Measurements from ENCODE around the gene TTYH3.

The TTYH3 gene

DNA sequence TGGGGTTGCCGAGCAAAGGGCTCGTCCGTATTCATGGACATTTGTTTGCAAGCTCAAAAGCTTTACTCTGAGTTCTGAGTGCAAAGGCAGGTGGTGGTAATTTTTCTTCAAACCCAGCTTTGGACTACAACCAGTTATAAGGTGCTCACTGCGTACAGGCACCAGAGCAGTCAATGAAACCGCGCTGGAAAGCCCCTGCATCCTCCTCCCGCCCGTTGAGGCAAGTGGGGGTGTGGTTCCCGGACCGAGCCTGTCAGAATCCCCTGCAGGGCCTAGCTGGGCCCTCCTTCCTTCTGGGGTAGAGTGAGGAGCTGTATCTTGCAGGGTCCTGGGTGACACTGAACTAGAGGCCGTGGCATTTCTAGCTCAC lies 78.5 kb downstream of the TTYH3 start:
- TF ChIP-seq, protein P1, sequence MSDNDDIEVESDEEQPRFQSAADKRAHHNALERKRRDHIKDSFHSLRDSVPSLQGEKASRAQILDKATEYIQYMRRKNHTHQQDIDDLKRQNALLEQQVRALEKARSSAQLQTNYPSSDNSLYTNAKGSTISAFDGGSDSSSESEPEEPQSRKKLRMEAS (IDR thresholded peaks at IDR 0.05), result no peak
- TF ChIP-seq TCF12 (IDR thresholded peaks at IDR 0.05; ENCODE audit: low read depth) (no peak), TEAD4 (IDR thresholded peaks at IDR 0.05) (no peak), EP300 (IDR thresholded peaks at IDR 0.05; ENCODE audit: borderline replicate concordance) (no peak), CREB1 (IDR thresholded peaks at IDR 0.05; ENCODE audit: low read depth) (no peak), YY1 (IDR thresholded peaks at IDR 0.05; ENCODE audit: low read depth) (no peak), EGR1 (IDR thresholded peaks at IDR 0.05) (no peak), NFIC (IDR thresholded peaks at IDR 0.05) (no peak), TAF1 (IDR thresholded peaks at IDR 0.05; ENCODE audit: low read depth) (no peak)
- TF ChIP-seq, protein P2, sequence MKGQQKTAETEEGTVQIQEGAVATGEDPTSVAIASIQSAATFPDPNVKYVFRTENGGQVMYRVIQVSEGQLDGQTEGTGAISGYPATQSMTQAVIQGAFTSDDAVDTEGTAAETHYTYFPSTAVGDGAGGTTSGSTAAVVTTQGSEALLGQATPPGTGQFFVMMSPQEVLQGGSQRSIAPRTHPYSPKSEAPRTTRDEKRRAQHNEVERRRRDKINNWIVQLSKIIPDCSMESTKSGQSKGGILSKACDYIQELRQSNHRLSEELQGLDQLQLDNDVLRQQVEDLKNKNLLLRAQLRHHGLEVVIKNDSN (IDR thresholded peaks at IDR 0.05), result no peak

DNA sequence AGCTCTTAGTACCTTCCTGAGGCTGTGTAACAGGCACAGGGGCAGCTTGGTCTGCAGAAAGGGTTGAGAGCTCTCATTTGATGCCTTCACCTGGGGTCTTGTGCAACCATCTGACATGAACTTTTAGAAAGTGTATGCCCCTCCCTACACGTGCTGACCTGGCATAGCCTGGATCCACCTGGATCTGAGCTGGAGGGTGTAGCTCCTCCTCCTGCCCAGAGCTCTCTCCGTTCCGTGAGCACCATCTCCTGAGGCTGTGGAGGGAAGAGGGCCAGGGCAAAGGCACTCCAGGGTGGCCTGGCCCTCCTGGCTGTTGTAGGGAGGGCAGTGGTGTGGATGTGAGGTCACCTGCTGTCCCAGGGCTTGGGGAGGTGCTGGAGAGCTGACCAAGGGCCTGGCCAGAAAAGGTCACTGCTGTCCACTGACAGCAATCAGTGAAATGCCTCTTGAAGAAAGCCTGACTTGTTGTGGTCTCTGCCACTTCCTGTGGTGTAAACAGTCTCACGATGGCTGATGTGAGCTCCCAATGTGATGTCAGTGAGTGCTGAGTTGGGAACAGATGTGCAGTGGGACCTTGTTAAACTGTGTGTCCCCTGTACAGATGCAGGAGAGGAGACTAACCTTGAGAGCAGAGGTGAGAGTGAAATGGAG lies 79.2 kb downstream of the TTYH3 start:
- no peak for TF ChIP-seq EGR1 (IDR thresholded peaks at IDR 0.05)
- no peak for TF ChIP-seq TEAD4 (IDR thresholded peaks at IDR 0.05)
- no peak for TF ChIP-seq ZBTB7A (IDR thresholded peaks at IDR 0.05; ENCODE audit: low read depth)
- TF ChIP-seq RAD21 (IDR thresholded peaks at IDR 0.05; ENCODE audit: low read depth), result no peak
- TF ChIP-seq NFIC (IDR thresholded peaks at IDR 0.05), result no peak
- no peak for TF ChIP-seq CREB1 (IDR thresholded peaks at IDR 0.05; ENCODE audit: low read depth)
- TF ChIP-seq TCF12 (IDR thresholded peaks at IDR 0.05; ENCODE audit: low read depth), result no peak
- no peak for TF ChIP-seq YY1 (IDR thresholded peaks at IDR 0.05; ENCODE audit: low read depth)

DNA sequence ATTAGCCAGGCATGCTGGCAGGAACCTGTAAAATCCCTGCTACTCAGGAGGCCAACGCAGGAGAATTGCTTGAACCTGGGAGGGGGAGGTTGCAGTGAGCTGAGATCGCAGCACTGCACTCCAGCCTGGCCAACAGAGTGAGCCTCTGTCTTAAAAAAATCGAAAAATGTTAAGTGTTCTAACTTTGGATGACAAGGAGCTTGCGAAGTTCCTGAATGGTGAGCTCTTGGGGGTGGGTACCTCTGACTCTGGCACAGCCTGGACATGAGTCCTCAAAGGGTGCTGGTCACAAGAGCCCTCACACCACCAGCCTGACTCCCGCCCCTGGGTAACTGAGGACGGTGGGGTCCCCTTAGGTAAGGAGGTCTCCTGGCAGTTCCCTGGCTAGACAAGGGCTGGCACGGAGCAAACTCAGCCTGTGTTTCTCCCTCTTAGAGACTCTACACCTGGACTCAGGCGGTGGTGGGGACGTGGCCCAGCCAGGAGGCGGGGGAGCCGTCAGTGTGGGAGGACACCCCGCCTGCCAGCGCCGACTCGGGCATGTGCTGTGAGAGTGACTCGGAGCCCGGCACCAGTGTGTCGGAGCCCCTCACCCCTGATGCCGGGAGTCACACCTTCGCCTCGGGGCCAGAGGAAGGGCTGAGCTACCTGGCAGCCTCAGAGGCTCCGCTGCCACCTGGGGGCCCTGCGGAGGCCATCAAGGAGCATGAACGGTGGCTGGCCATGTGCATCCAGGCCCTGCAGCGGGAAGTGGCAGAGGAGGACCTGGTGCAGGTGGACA lies 80.3 kb downstream of the TTYH3 start:
- TF ChIP-seq, protein P1 (IDR thresholded peaks at IDR 0.05), result no peak
- TF ChIP-seq, protein P2 (IDR thresholded peaks at IDR 0.05), result no peak
- no peak for TF ChIP-seq CEBPB (IDR thresholded peaks at IDR 0.05)
- no peak for TF ChIP-seq YY1 (IDR thresholded peaks at IDR 0.05; ENCODE audit: low read depth)
- no peak for TF ChIP-seq TCF12 (IDR thresholded peaks at IDR 0.05; ENCODE audit: low read depth)
- TF ChIP-seq, protein P3, sequence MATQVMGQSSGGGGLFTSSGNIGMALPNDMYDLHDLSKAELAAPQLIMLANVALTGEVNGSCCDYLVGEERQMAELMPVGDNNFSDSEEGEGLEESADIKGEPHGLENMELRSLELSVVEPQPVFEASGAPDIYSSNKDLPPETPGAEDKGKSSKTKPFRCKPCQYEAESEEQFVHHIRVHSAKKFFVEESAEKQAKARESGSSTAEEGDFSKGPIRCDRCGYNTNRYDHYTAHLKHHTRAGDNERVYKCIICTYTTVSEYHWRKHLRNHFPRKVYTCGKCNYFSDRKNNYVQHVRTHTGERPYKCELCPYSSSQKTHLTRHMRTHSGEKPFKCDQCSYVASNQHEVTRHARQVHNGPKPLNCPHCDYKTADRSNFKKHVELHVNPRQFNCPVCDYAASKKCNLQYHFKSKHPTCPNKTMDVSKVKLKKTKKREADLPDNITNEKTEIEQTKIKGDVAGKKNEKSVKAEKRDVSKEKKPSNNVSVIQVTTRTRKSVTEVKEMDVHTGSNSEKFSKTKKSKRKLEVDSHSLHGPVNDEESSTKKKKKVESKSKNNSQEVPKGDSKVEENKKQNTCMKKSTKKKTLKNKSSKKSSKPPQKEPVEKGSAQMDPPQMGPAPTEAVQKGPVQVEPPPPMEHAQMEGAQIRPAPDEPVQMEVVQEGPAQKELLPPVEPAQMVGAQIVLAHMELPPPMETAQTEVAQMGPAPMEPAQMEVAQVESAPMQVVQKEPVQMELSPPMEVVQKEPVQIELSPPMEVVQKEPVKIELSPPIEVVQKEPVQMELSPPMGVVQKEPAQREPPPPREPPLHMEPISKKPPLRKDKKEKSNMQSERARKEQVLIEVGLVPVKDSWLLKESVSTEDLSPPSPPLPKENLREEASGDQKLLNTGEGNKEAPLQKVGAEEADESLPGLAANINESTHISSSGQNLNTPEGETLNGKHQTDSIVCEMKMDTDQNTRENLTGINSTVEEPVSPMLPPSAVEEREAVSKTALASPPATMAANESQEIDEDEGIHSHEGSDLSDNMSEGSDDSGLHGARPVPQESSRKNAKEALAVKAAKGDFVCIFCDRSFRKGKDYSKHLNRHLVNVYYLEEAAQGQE (IDR thresholded peaks at IDR 0.05; ENCODE audit: low read depth), result no peak
- no peak for TF ChIP-seq TEAD4 (IDR thresholded peaks at IDR 0.05)
- no peak for TF ChIP-seq EP300 (IDR thresholded peaks at IDR 0.05; ENCODE audit: borderline replicate concordance)
- no peak for TF ChIP-seq TAF1 (IDR thresholded peaks at IDR 0.05; ENCODE audit: low read depth)
- no peak for TF ChIP-seq ZBTB7A (IDR thresholded peaks at IDR 0.05; ENCODE audit: low read depth)

DNA sequence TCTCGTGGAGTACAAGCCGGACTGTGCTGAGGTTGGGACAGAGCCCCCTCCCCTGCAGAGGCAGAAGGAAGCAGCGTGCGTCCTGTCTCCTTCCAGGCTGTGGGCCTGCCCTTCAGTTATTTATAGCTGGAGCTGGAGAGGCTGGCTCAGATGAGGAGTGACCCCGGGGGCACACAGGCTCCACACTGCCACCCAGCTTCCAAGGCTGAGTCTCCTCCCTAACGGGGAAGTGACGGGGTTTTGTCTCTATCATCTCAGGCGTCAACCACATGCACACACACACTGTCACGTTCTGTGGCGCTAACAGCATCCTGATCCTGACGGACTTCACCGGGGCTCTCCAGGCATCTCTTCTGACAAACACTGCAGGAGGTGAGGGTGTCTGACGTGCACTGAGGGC lies 81.6 kb downstream of the TTYH3 start:
- TF ChIP-seq TCF12 (IDR thresholded peaks at IDR 0.05; ENCODE audit: low read depth) (no peak), CREB1 (IDR thresholded peaks at IDR 0.05; ENCODE audit: low read depth) (no peak), TEAD4 (IDR thresholded peaks at IDR 0.05) (no peak), ZBTB7A (IDR thresholded peaks at IDR 0.05; ENCODE audit: low read depth) (no peak), CEBPB (IDR thresholded peaks at IDR 0.05) (no peak), TAF1 (IDR thresholded peaks at IDR 0.05; ENCODE audit: low read depth) (no peak), EP300 (IDR thresholded peaks at IDR 0.05; ENCODE audit: borderline replicate concordance) (no peak), NFIC (IDR thresholded peaks at IDR 0.05) (no peak)
- TF ChIP-seq, protein P3 (IDR thresholded peaks at IDR 0.05; ENCODE audit: low read depth), result no peak
- TF ChIP-seq, protein P1 (IDR thresholded peaks at IDR 0.05), result no peak
- TF ChIP-seq, protein P2 (IDR thresholded peaks at IDR 0.05), result no peak

DNA sequence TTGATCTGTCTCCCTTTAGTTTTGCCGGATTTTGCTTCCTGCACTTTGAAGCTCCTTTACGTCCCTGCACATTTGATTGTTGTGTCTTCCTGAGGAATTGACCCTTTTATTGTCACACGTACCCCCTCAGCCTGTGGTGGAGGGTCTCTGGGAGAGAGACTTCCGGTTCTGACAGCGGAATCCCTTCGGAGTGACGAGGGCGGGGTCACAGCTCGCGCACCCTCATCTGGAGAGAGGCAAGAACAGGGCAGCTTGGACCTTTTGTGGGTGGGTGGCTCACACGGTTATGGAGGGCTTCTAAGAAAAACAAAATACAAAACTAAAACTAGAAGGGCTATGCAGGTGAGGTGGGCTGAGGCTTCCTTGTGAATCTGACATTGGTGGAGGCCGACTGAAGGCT lies 82.2 kb downstream of the TTYH3 start:
- TF ChIP-seq, protein P3 (IDR thresholded peaks at IDR 0.05; ENCODE audit: low read depth), result no peak
